ENCODE data around the gene HECW1. TPM values are rescaled to one million over a fixed set of nuclear protein-coding genes. Genes with fewer than 3 reads are reported as not detected.

HECW1 gene
- polyA plus RNA-seq, 10 donors: 0.03 to 2.1 (median 0.19) TPM

DNA sequence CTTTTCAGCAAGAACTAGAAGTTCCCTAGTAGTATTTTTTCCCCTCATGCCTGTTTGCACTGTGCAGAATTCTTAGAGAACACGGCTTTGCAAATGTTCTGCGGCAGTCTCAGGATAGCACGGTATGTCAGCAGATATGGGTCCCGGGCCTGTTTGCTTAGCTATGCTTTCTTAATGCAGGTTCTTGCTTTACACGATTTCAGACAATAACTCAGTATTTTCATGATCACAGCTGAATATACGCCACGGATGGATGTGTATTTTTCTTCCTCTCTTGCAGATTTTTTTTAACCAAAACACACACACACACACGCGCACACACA is 137.3 kb downstream of the HECW1 start:
- DNase-seq: no peak

DNA sequence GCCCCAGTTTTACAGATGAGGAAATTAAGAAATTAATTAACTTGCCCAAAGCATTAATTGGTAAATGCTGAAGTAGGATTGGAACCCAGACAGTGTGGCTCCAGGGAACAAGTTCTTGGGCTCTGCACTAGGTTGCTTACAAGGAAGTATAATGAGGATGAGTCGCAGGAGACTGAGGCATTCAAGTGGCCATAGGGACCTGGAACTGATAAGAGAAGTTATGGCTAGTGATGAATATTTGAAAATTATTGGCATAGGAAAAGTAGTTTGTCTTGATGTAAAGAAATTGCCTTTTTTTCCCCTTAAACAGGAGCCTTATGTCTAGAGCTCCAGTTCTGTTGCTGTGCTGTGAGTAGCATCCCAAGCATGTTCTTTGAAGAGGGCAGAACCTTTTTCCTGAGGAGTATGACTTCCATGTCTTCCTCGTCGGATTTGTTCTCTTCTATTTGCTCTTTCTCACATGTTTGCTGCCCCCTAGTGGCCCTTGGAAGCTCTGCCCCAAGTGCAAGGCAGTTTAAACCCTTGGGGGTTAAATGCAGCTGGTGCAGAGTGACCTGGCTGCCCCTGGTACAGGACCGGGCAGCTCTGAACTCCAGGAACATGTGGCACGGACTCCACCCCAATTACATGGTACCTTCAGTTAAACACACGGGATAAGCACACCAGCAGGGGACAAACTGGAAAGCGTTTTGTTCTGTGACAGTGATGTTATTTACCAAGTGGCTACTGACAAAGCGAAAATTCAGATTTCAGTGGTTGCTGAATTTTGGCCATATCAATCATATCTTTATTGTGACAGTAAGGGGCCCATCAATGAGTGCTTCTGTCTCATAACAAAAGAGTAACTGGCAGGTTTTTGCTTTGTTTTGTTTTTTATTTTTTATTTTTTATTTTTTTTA is 148.8 kb downstream of the HECW1 start:
- peak; percentile 68 to 77 (median 74) for DNase-seq

DNA sequence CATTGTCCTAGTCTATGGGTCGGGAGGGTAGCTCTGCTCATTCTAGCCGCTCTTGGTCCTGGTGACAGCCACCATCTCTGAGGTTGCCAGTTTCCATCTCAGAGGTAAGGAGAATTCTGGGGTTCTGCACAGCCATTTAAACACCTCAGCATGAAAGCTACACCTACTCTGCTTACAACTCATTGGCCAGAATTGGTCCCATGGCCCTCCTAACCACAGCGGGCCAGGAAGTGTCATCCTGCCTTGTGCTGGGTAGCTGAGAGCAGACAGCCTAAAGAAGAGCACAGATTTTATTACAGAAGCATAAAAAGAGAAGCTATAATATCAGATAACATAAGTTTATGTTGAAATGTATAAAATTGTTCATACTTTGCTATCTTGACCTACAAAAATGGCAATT is 152.7 kb downstream of the HECW1 start:
- DNase-seq: no peak

DNA sequence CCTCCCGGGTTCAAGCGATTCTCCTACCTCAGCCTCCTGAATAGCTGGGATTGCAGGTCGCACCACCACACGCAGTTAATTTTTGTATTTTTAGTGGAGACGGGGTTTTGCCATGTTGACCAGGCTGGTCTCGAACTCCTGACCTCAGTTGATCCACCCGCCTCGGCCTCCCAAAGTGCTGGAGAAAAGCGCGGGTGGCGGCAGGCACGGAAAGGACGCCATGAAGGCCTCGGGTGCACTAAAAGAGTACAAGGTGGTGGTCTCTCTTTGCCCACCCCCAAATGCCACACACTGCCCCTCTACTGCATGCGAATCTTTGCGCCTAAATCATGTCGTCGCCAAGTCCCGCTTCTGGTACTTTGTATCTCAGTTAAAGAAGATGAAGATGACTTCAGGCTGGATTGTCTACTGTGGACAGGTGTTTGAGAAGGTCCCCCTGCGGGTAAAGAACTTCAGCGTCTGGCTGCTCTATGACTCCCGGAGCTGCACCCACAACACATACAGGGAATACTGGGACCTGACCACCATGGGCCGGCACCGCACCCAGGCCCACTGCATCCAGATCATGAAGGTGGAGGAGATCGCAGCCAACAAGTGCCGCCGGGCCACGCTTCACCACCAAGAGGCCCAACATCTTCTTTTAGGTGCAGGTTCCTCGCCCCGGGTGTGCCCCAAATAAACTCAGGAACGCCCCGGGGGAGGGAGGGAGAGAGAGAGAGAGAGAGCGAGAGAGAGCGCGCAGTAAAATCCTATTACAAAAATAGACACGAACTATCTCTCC is 161.7 kb downstream of the HECW1 start:
- DNase-seq: no peak

DNA sequence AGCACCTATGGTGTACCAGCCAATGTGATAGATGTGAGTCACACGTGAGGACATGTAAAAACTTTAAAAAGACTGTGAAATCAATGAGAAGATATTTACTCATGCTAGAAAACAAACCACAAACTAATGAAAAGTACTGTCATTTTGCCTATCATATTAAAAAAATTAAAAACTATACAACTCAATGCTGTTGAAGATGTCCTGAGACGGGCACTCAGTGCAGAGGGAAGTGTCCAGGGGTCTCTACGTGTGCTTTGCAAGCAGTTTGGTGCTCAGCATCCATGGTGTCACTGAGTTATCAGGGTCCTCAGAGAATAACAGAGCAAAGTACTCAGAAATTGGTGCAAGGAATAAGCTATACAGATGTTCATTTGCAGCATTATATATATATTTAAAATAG is 162.3 kb downstream of the HECW1 start:
- DNase-seq: no peak

DNA sequence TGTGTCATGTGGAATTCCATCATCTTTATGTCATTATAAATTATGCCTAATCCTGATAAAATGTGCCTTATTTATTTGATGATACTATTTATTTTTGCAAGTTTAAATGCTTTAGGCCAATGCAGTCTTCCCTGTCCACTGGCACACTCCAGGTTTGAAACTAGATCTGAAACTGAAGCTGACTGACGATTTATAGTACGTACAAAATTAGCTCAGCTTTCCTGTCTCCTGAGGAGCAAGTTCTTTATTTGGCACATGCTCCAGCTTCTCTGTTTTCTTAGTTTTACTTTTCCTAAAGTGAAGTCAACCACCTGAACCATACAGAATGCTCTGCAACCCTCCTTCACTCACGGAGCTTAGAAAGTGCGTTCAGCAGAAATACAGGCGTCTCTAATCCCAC is 164.1 kb downstream of the HECW1 start:
- no peak for DNase-seq

DNA sequence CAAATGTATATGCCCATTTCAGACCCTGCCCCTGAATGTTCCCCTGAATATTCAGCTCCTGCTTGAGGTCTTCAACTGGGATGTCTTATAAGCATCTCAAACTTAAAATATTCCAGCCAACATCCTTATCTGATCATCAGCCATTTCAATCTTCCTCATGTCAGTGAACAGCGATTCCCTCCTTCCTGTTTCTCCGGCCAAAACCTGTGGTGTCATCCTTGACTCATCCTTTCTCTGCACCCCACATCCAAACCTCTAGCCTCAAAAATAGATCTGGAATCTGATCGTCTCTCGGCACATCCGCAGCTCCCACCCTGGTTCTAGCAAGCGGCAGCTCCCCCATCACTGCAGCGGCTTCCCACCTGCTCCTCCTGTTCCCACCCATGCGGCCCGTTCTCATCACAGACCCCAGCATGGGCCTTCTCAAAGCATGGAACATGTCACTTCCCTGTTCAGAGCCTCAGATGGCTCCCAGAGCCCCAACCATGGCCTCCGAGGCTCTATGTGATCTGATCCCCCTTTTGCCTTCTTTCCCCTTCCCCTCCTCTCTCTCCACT is 165.7 kb downstream of the HECW1 start:
- no peak for DNase-seq

DNA sequence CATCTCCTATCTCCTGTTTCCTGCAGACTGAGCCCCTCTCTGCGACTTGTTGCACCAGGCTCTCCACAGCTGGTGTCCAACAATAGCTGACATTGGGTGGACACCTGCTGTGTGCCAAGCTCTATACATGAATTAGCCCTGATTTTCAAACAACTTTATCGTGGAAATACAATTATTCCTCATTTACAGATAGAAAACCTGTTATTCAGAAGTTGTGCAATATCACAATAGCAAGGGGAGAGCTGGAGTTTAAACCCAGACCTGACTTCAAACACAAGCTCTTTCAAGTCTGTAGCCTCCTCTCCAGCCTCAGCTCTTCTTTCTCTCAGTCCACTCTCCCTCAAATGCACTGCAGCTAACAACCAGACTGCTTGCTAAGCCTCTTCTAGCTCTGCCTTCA is 168.8 kb downstream of the HECW1 start:
- peak in 1 of 3 donors; percentile 24 for DNase-seq

DNA sequence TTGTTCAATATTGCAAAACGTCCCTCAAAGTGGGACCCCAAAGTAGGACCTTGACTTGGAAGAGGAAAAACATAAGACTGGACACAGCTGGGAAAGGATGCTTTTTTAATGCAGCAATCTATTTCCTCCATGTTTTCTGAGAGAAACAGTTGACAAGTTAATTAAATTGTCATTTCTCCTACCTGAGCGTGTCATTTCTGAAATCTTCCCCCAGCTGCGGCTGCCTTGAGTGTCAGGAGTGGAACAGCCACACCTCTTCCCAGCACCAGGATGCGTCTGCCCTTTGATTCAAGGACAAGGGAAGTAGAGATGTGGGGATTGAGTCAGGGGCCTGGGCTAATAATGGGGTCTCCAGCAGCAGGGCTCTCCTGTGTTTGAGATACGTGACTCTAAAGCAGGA is 171.3 kb downstream of the HECW1 start:
- DNase-seq: no peak

DNA sequence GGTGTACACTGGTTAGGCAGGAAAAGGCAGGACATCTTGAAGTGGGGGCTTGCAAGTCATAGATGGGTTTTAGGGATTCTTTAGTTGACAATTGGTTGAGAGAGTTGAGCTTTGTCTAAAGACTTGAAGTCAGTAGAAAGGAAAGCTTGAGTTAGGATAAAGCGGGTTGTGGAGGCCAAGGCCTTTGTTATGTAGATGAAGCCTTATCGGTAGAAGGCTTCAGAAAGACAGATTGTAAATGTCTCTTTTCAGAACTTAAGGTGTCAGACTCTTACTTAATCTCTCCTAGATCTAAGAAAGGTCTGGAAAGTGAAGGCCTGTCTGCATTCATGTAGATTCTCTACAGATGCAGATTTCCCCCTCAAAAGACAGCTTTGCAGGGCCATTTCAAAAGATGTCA is 177.4 kb downstream of the HECW1 start:
- no peak for DNase-seq

DNA sequence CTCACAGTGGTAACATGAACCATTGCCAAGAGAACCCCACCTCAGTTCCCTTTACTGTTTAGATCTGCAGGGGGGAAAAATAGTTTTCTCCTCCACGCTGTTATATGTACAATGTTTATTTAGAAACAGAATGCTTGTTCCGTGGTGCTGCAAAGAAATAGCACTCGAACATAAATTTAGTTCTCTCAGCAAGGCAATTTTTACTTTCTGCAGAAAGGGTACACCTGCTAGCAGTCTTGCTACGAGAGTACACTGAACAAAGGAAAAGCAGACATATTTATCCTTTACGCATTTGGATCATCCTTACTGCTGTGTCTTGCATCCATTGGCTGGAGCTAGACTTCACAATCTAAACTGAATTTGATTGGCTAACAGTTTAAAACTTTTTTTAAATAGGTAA is 178.5 kb downstream of the HECW1 start:
- DNase-seq: no peak

DNA sequence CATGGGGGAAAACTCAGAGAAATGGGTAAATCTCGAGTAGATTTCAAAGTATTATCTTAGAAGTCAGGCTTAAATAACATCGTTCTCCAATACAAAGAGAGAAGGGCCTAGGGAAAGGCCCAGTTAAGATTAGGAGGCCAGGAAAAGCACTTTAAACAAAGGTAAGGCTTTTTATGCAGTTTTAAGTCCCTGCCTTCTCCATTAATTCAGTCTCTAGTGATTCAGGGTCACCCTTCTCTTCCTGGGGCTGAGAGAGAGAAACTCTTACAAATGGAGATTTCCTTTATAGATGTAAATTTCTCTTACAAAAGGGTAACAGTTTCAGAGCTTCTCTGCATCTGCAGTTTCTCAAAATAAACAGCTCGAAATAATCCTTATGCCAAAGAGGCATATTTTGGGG is 179.3 kb downstream of the HECW1 start:
- no peak for DNase-seq

DNA sequence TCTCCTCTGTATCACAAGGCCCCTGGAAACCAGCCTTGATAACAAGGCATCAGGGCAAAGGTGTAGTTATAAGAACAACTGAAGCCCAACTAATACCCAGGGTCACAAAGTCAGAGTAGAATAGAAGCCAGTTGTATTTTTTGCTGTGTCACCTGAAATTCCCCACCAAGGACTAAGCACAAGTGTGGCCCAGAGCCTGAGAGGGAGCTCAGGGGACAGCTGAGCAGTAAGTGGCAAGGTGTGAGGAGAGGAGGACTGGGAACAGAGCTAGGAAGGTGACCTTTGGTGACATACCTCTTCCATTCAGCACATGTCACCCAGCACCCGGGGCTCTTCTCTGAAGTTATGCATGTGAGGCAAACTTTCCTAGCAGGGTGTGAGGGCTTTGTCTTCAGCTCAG is 179.9 kb downstream of the HECW1 start:
- DNase-seq: no peak

DNA sequence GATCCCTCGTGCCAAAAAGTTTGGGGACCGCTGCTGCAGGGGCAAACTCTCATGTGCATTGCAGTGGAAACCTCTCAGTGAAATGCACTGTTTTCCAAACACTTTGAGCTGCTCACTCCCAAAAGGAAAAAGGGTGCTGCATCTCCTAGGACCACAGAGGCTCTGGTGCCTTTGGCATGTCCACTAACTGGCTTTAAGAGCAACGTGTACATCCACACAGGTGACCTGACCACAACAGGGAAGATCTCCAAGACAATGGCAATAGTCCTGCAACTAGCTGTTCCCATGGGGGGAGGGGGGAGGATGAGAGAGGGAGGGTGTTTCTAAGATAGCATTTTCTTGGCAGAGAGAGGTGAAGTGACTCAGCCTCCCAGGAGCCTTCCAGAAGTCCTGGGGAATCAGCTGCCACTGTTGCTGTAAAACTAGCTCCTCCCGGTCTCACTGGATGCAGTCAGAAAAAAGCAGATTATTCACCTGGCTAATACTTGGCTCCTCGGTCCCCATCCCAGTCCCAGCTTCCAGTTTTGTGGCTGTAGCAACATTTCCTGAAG is 181.7 kb downstream of the HECW1 start:
- DNase-seq: peak in 2 of 3 donors; percentile 26 to 64

DNA sequence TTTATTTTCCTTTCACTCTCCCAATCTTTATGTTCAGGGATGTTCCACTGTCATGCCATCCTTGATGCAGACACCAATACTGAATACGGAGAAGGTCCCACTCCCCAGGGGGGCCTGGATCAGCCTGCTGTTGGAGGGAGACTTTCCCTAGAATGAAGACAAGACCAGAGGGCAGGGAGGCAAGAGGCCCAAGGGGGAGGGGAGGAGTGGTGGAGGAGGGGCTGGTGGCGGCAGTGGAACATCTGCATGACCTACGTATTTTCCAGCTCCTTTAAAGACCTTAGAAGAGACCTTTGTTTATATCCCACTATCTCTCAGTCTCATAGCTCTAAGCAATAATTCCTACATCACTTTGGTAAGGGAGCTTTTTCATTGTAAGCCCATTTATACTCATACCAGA is 183.0 kb downstream of the HECW1 start:
- no peak for DNase-seq

DNA sequence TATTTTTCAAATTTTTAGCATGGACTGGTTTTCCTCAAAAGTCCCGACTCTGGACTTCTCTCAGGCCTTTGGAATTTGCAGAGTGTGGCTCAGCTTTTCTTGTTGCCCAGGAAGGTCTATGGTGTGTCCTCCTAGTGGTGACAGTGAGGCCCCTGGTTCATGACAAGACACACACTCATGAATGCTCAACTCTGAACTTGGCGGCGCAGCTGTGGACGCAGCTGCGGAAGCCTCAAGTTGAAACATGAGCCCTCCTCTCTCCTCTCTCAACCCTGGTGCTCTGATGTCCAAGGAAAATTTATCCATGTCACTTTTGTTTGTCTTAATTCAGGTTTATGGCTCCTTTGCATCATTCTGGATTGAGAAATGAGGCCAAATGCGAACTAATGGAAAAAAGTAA is 183.9 kb downstream of the HECW1 start:
- peak; percentile 41 to 81 (median 42) for DNase-seq

DNA sequence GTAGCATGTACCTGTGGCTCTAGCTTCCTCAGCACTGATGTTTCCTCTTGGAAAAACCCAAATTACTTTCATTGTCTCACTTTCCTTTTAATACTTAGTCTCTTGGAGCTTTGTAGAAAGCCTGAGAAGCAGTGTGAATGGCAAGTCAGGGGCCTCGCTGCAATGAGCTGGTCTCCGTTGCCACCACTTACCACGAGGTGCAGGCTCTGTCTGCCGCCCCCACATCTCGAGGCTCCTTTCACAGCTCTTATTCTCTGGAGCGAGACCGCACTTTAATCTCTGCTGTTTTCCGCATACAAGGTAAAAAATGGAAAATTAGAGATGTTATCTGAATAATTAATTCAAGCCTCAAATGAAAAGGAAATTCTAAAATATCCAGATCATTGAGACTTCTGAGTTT is 186.2 kb downstream of the HECW1 start:
- no peak for DNase-seq

DNA sequence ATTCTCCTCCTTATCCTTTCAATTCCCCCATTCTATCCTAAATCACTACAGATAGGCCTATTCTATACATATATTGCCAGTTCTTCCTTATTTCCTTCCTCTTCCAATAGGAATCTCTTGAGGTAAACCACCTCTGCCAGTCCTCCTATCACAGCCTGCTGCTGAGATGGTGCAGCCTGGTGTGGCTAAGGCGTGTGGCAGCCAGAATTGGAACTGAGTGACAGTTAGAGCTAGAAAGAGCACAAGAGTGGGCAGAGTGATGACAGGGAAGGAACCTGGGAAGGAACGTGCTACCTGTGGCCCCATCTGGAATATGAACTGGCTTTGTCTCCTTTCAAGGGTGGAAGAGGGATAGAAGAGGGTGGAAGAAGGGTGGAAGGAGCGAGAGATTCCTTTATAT is 187.7 kb downstream of the HECW1 start:
- no peak for DNase-seq

DNA sequence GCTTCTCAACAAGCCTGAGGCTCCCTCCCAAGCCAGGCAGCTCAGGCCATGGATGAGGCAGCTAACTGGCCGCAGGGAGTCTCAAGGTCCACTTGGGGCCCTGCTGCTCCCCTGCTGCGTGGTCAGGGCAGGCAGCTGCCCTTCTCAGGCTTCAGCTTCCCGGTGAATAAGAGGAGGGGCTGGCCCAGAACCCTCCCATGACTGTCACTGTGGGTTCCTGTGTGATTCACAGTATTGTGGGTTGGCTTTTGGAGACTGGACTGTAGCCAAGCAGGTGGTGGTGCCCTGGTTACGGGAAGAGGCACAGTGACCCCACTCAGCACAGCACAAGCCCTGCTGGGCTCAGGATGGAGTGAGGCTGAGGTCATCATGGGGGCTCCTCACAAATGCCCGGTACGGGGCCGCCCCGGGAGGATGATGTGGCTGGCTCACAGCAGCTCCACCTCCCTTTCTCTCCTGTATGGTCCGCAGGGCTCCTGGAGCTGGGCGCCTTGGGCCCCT is 189.8 kb downstream of the HECW1 start:
- peak in 2 of 3 donors; percentile 15 to 17 for DNase-seq

DNA sequence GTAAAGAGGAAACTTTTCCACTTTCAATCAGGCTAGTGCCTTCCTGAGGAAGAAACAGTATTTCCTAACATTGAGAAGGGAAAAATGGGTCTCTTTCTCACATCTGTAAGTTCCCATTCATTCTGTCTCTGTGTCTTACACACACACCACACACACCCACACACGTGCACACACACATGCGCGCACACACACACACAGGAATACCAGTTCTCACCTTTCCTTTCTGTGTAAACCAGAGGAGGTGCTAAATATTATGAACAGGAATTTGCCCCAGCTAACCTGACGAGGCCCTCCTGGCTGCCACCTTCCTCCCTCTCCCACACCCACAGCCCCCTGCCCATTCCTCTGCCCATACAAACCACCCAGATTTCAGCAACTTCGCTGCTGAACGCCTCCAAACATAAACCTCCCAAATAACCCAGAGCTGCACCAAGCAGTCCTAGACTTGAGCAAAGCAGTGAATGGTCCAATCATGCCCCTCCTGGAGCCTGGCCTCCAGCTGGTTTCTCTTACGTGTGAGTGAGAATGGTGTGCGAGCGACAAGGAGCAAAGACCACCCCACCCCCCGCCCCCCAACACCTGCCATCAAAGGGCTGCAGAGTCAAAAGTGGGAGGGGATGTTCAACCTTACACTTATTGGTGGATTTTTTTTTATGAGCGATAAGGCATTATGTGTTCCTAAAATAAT is 190.5 kb downstream of the HECW1 start:
- DNase-seq: no peak

DNA sequence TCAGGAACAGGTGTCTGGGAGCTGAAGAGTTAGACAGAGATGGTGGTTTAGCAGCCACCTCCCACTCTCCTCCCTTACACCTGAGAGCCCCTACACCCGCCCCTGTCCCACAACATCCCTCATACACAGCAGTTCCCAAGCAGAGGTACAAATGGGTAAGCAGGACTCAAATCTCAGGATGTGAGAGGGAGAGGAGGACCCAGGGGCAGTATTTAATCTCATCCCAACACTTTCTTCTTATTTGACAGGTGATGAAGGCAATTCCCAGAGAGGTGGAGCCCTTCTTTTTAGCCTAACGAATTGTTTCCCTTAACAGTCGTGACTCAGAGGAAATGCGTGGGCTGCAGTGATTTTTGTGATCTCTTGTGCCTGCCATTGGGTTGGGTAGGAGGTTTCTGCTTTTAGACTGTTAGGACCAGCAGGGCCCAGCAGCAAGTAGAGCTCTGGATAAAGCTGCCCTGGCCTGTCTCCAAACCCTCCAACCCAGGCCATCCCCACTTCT is 191.3 kb downstream of the HECW1 start:
- no peak for DNase-seq

DNA sequence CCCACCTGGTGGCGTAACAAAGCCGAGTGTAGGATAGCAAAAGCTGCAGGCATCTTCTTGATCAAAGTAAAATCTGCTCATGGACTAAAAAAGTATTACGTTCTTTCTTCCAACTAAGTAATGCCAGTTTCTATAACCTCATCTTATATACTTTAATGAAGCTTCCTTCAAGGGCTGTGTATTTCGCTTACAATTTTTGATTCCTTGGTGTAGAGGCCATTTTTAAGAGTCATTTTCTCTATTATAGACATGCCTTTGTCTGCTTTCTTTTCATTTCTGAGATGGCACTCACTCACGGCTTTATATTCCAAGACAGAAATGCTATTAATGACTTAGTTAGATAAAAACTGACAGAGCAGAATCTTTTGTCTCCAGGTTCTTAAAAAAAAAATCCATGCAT is 194.0 kb downstream of the HECW1 start:
- no peak for DNase-seq

Measured in muscle of back (tissue), 11 donors.